ENCODE data around the gene KIF20A. TPM values are rescaled to one million over a fixed set of nuclear protein-coding genes. Genes with fewer than 3 reads are reported as not detected.
"Not testable (repeated sequence)": the region's sequence is repeated elsewhere in the genome, so short reads cannot be mapped to it uniquely, and the experiment has no call there.

KIF20A gene
- total RNA-seq (2014; rRNA removed; shearing (Covaris generic)), result 30.7 and 51.0 TPM in 2 replicates

- in situ Hi-C loops (cut with HindIII; ENCODE audit: low sequenced_read_pairs), result no loop called here
- DNase-seq (ENCODE audit: low spot score), result peak; percentile 97
Observed at GRCh38 chr5:138178516-138179276, at the start of gene KIF20A, which contains the start of gene BRD8. Gene KIF20A (plus strand): TSS chr5:138179112. CDS start chr5:138179681, 569 bp downstream. Gene BRD8 (minus strand): TSS chr5:138178630. CDS start chr5:138178614, 16 bp downstream.

- DNase-seq (ENCODE audit: low spot score), result no peak
- in situ Hi-C loops (cut with HindIII; ENCODE audit: low sequenced_read_pairs), result no loop called here
Observed at GRCh38 chr5:138129347-138129746, 49.6 kb upstream of the KIF20A start.

- in situ Hi-C loops (cut with HindIII; ENCODE audit: low sequenced_read_pairs), result no loop called here
- DNase-seq (ENCODE audit: low spot score), result peak; percentile 28
Observed at GRCh38 chr5:138132543-138132942, 46.4 kb upstream of the KIF20A start.

GRCh38 chr5:138138949-138139780, 39.7 kb upstream of the KIF20A start, which contains the start of gene NME5:
Gene NME5 (minus strand): TSS chr5:138139428. CDS start chr5:138138780, 648 bp downstream.
- peak; percentile 89 for DNase-seq (ENCODE audit: low spot score)
- in situ Hi-C loops (cut with HindIII; ENCODE audit: low sequenced_read_pairs), result no loop called here

- in situ Hi-C loops (cut with HindIII; ENCODE audit: low sequenced_read_pairs), result no loop called here
- DNase-seq (ENCODE audit: low spot score), result no peak
Observed at GRCh38 chr5:138139781-138140090, 39.2 kb upstream of the KIF20A start.

DNA sequence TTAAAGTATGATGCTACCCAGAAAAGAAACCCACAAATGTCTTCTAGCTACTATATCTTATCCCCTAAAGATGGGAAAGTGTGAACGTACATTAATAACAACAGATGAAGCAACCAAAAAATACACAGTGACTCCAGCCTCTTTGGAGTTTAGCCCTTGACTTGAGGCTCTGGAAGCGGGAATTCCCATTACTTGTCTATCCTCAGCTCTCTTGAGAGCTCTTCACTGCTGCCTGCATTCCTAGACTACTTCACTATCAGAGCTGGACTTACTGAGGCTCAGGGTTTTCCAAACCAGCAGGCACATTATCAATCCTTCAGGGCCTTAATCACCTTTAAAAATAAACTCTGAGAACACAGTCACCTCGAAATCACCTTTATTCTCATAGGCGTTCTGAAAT, 38.6 kb upstream of the KIF20A start:
- in situ Hi-C loops (cut with HindIII; ENCODE audit: low sequenced_read_pairs), result no loop called here
- DNase-seq (ENCODE audit: low spot score), result no peak

GRCh38 chr5:138141734-138142133, 37.2 kb upstream of the KIF20A start:
- no peak for DNase-seq (ENCODE audit: low spot score)
- in situ Hi-C loops (cut with HindIII; ENCODE audit: low sequenced_read_pairs), result no loop called here

DNA sequence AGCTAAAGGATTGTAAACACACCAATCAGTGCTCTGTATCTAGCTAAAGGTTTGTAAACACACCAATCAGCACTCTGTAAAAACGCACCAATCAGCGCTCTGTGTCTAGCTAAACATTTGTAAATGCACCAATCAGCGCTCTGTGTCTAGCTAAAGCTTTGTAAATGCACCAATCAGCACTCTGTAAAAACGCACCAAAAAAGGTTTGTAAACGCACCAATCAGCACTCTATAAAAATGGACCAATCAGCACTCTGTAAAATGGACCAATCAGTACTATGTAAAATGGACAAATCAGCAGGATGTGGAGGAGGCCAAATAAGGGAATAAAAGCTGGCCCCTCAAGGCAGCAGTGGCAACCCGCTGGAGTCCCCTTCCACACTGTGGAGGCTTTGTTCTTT, 35.3 kb upstream of the KIF20A start:
- in situ Hi-C loops (cut with HindIII; ENCODE audit: low sequenced_read_pairs), result not testable (repeated sequence)

DNA sequence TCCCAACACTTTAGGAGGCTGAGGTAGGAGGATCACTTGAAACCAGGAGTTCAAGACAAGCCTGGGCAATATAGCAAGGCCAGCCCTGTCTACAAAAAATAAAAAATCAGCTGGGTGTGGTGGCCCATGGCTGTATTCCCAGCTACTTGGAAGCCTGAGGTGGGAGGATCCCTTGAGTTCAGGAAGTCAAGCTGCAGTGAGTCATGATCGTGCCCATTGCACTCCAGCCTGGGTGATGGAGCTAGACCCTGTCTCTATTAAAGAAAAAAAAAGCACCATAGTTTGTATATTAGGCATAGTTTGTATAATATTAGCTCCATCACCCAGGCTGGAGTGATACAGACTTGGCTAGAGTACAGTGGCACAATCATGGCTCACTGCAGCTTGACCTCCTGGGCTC, 30.1 kb upstream of the KIF20A start:
- in situ Hi-C loops (cut with HindIII; ENCODE audit: low sequenced_read_pairs), result no loop called here
- DNase-seq (ENCODE audit: low spot score), result no peak

More for the DNA sequence above, 35.3 kb upstream of the KIF20A start:
- DNase-seq (ENCODE audit: low spot score), result not testable (repeated sequence)

- no peak for DNase-seq (ENCODE audit: low spot score)
- in situ Hi-C loops (cut with HindIII; ENCODE audit: low sequenced_read_pairs), result no loop called here
Observed at GRCh38 chr5:138149530-138149929, 29.4 kb upstream of the KIF20A start.

DNA sequence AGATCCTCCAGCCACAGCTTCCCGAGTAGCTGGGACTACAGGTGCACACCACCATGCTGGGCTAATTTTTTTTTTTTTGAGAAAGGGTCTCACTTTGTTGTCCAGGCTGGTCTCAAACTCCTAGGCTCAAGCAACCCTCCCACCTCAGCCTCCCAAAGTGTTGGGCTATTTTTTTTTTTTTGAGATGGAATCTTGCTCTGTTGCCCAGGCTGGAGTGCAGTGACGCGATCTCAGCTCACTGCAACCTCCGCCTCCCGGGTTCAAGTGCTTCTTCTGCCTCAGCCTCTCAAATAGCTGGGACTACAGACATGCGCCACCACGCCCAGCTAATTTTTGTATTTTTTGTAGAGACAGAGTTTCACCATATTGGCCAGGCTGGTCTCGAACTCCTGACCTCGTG, 22.9 kb upstream of the KIF20A start:
- DNase-seq (ENCODE audit: low spot score), result not testable (repeated sequence)

GRCh38 chr5:138157626-138158025, 21.3 kb upstream of the KIF20A start:
- in situ Hi-C loops (cut with HindIII; ENCODE audit: low sequenced_read_pairs), result no loop called here

More for the DNA sequence above, 22.9 kb upstream of the KIF20A start:
- in situ Hi-C loops (cut with HindIII; ENCODE audit: low sequenced_read_pairs), result not testable (repeated sequence)

DNA sequence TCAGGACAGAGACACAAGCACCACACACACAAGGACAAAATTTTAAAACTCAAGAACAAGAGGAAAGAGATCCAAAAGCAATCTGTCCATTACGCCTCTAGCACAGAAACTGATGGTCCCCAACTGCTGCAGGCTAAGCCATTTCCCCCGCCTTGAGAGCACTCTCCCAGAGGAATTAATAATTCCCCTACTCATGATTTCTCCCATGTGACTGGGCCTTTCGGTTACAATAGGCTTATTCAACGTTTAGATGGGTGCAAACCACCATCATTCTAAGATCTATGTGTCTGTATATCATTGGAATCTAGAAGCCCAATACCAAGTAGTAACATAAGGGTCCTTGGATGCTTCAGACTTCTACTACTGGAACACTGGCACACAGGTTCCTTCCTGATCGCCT, 19.2 kb upstream of the KIF20A start:
- in situ Hi-C loops (cut with HindIII; ENCODE audit: low sequenced_read_pairs), result no loop called here
- DNase-seq (ENCODE audit: low spot score), result no peak

More at GRCh38 chr5:138157626-138158025, 21.3 kb upstream of the KIF20A start:
- no peak for DNase-seq (ENCODE audit: low spot score)

DNA sequence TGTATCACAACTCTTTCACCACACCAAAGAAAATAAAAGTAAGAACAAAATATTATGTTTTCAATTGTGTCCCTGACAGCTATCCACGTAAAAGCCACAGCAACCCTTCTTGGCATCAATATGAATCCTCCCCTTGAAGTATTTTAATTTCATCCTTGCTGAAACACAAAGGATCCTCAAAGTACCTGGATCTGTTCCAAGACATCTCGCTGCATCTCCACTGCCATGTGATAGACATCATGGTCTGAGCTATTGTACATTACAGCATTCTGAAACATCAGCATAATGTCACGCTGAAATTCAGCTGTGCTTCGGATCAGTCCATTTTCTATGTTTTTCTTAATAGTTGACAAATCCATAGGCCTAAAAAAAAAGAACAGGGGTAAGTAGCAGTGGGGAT, 18.2 kb upstream of the KIF20A start:
- DNase-seq (ENCODE audit: low spot score), result no peak
- in situ Hi-C loops (cut with HindIII; ENCODE audit: low sequenced_read_pairs), result no loop called here

GRCh38 chr5:138163721-138164120, 15.2 kb upstream of the KIF20A start:
- in situ Hi-C loops (cut with HindIII; ENCODE audit: low sequenced_read_pairs), result no loop called here

GRCh38 chr5:138169124-138169523, 9.8 kb upstream of the KIF20A start:
- DNase-seq (ENCODE audit: low spot score), result no peak
- in situ Hi-C loops (cut with HindIII; ENCODE audit: low sequenced_read_pairs), result no loop called here

More at GRCh38 chr5:138163721-138164120, 15.2 kb upstream of the KIF20A start:
- no peak for DNase-seq (ENCODE audit: low spot score)

GRCh38 chr5:138170299-138170698, 8.6 kb upstream of the KIF20A start:
- in situ Hi-C loops (cut with HindIII; ENCODE audit: low sequenced_read_pairs), result no loop called here

GRCh38 chr5:138177941-138178515, 884 bp upstream of the KIF20A start:
- in situ Hi-C loops (cut with HindIII; ENCODE audit: low sequenced_read_pairs), result no loop called here
- peak; percentile 51 for DNase-seq (ENCODE audit: low spot score)

More at GRCh38 chr5:138170299-138170698, 8.6 kb upstream of the KIF20A start:
- DNase-seq (ENCODE audit: low spot score), result no peak

DNA sequence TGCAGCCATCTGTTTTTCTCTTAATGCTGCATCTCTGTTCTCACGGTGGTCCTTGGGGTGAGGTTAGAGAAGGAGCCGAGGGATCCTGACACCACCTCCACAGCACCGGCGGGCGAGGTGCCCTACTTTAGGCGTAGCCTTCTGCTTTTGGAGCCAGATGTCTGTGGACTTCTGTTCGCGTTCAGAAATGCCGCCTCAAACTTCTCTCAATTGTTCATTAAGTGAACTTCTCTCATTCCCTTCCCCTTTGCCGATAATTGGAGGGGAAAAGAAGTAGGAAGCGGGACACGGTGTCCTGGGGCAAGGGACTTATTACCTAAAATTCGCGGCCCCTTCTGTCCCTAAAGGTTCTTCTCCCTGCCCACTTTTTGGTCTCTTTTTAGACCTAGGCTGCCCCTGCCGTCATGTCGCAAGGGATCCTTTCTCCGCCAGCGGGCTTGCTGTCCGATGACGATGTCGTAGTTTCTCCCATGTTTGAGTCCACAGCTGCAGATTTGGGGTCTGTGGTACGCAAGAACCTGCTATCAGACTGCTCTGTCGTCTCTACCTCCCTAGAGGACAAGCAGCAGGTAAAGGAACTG, 455 bp downstream of the KIF20A start:
- in situ Hi-C loops (cut with HindIII; ENCODE audit: low sequenced_read_pairs), result no loop called here
- no peak for DNase-seq (ENCODE audit: low spot score)

All from G401 (cell line).